Measurements from ENCODE around the gene CBLN3. TPM values are rescaled to one million over a fixed set of nuclear protein-coding genes. Genes with fewer than 3 reads are reported as not detected.

Gene CBLN3
- polyA plus RNA-seq (not detected in 2 replicates), polyA minus RNA-seq (not detected in 2 replicates)

GRCh38 chr14:24429395-24430142 lies at the start of gene CBLN3, which contains the start of gene KHNYN:
TSS of gene CBLN3 (minus strand) at chr14:24429668. CDS start at chr14:24429054, 614 bp downstream.
TSS of gene KHNYN (plus strand) at chr14:24429954. CDS start at chr14:24430731, 777 bp downstream.
- Histone ChIP-seq H3K36me3 (ENCODE audit: insufficient read depth, low read length) (no peaks in the 10 kb centered on the region), H3K4me2 (ENCODE audit: low read length) (no peak within 1 kb of the TSS), H3K4me3 (ENCODE audit: low read length) (peak within 1 kb of the TSS; percentile 48), H4K20me1 (ENCODE audit: insufficient read depth) (no peaks in the 10 kb centered on the region), H3K9me2 (ENCODE audit: insufficient read depth, low read length) (no peaks in the 10 kb centered on the region), H2AFZ (ENCODE audit: low read depth, low read length) (no peak within 1 kb of the TSS), H3K27ac (ENCODE audit: low read length) (no peak within 1 kb of the TSS), H3F3A (ENCODE audit: insufficient read depth, low read length, poor library complexity, severe bottlenecking) (no peaks in the 10 kb centered on the region), H3K9ac (ENCODE audit: low read length) (no peak within 1 kb of the TSS), H3K9me3 (ENCODE audit: low read length) (no peaks in the 10 kb centered on the region), H3K27me3 (ENCODE audit: insufficient read depth, low read depth, low read length) (peaks cover 9% of the 10 kb centered on the region), H3K79me2 (replicated peaks; ENCODE audit: insufficient read depth, low read length) (no peaks in the 10 kb centered on the region)
- TF ChIP-seq SMC3 (conservative IDR thresholded peaks at IDR 0.05; ENCODE audit: poor library complexity) (no peak), POLR2AphosphoS5 (IDR thresholded peaks at IDR 0.05) (no peak), MXI1 (conservative IDR thresholded peaks at IDR 0.05; ENCODE audit: poor library complexity, severe bottlenecking) (no peak), REST (IDR thresholded peaks at IDR 0.05; ENCODE audit: borderline replicate concordance) (no peak), CTCF (IDR thresholded peaks at IDR 0.05; ENCODE audit: poor library complexity, severe bottlenecking) (no peak)

- H3K27me3 ChIP-seq (ENCODE audit: insufficient read depth, low read depth, low read length) = no peaks in the 10 kb centered on the region
- H4K20me1 ChIP-seq (ENCODE audit: insufficient read depth) = no peaks in the 10 kb centered on the region
- no peaks in the 10 kb centered on the region for H3K9me3 ChIP-seq (ENCODE audit: low read length)
- no peak overlapping the region for H3K4me3 ChIP-seq (ENCODE audit: low read length)
- H3K36me3 ChIP-seq (ENCODE audit: insufficient read depth, low read length) = no peaks in the 10 kb centered on the region
- H3K9me2 ChIP-seq (ENCODE audit: insufficient read depth, low read length) = no peaks in the 10 kb centered on the region
- no peak overlapping the region for H3K9ac ChIP-seq (ENCODE audit: low read length)
- H3K79me2 ChIP-seq (replicated peaks; ENCODE audit: insufficient read depth, low read length) = no peaks in the 10 kb centered on the region
- H3K4me2 ChIP-seq (ENCODE audit: low read length) = no peak overlapping the region
- H3K27ac ChIP-seq (ENCODE audit: low read length) = no peak overlapping the region
- TF ChIP-seq TAF1 (IDR thresholded peaks at IDR 0.05; ENCODE audit: low read depth) (no peak), CTCF (IDR thresholded peaks at IDR 0.05; ENCODE audit: poor library complexity, severe bottlenecking) (no peak), EZH2 (IDR thresholded peaks at IDR 0.05; ENCODE audit: borderline replicate concordance, insufficient read depth, low read length, poor library complexity, severe bottlenecking) (no peak), MXI1 (conservative IDR thresholded peaks at IDR 0.05; ENCODE audit: poor library complexity, severe bottlenecking) (no peak), POLR2AphosphoS5 (IDR thresholded peaks at IDR 0.05) (no peak), EP300 (conservative IDR thresholded peaks at IDR 0.05; ENCODE audit: poor library complexity, severe bottlenecking) (no peak), REST (IDR thresholded peaks at IDR 0.05; ENCODE audit: borderline replicate concordance) (no peak)
- no peaks in the 10 kb centered on the region for H3F3A ChIP-seq (ENCODE audit: insufficient read depth, low read length, poor library complexity, severe bottlenecking)
- no peak overlapping the region for H2AFZ ChIP-seq (ENCODE audit: low read depth, low read length)
Observed at GRCh38 chr14:24475261-24475660, 45.8 kb upstream of the CBLN3 start.
